CD4-positive, alpha-beta T cell treated with Interleukin-10 for 1 hour (primary cell): ENCODE data around the gene GPR75.
"Not testable (repeated sequence)": the region's sequence is repeated elsewhere in the genome, so short reads cannot be mapped to it uniquely, and the experiment has no call there.

Experiments
- DNase-seq: peaks from one replicate; pipeline ENCODE4 v3.0.0-alpha.2; 2020

The GPR75 gene

GRCh38 chr2:53851052-53851757 is 8.6 kb downstream of the GPR75 start:
- not testable (repeated sequence) for DNase-seq

DNA sequence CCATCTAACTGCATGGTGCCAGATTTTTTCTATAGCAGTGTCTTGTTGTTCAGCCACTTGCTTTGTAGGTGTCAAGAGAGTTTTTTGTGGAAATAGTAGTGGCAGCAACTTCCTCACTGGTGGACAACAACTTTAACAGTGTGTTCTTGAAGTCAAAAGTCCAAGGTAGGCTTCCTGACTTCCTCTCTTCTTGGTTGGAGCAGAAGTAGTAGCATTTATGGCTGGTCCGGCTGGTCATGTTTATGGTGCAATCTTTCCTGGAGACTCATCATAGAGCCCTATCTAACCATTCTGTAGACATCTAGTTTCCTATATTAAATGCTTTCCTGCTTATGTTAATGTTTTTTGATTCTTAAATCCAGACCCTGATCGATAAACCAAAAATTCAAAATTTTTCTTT is 11.7 kb downstream of the GPR75 start:
- no peak for DNase-seq

DNA sequence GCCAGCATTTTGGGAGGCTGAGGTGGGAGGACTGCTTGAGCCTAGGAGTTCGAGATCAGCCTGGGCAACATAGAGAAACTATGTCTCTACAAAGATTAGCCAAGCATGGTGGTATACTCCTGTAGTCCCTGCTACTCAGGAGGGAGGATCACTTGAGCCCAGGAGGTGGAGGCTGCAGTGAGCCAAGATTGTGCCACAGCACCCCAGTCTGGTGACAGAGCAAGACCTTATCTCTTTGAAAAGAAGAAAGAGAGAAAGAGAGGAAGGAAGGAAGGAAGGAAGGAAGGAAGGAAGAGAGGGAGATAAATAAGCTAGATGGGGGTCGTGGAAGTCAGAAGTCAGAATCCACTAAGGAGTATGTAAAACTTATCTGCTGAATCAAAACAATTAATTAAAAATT is 16.2 kb downstream of the GPR75 start:
- no peak for DNase-seq

DNA sequence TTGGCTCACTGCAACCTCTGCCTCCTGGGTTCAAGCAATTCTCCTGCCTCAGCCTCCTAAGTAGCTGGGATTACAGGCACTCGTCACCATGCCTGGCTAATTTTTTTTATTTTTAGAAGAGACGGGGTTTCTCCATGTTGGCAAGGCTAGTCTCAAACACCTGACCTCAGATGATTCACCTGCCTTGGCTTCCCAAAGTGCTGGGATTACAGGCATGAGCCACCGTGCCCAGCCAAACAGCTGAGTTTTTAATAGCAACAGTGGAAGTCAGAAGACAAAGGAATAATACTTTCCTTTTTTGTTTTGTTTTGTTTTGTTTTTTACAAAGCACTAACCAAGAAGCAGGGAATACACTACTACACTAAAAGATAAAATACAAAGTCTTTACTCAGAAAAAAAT is 16.9 kb downstream of the GPR75 start:
- DNase-seq: no peak

DNA sequence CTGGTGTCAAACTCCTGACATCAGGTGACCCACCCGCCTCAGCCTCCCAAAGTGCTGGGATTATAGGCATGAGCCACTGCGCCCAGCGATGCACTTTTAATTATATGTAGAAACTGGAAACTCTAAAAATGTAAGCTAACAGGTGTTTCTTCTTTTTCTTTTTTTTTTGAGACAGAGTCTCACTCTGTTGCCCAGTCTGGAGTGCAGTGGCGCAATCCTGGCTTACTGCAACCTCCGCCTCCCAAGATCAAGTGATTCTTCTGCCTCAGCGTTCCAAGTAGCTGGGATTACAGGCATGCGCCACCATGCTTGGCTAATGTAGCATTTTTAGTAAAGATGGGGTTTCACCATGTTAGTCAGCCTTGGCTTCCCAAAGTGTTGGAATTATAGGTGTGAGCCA is 18.1 kb downstream of the GPR75 start:
- not testable (repeated sequence) for DNase-seq

GRCh38 chr2:53840580-53840979 is 19.2 kb downstream of the GPR75 start:
- DNase-seq: no peak

DNA sequence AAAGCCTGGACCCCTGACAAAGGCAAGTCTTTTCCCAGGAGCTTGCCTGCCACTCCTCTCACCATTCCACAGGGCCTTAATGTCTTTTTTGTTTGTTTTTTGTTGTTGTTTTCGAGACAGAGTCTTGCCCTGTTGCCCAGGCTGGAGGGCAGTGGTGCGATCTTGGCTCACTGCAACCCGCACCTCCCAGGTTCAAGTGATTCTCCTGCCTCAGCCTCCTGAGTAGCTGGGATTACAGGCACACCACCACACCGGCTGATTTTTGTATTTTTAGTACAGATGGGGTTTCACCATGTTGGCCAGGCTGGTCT is 29.8 kb downstream of the GPR75 start:
- DNase-seq: not testable (repeated sequence)

DNA sequence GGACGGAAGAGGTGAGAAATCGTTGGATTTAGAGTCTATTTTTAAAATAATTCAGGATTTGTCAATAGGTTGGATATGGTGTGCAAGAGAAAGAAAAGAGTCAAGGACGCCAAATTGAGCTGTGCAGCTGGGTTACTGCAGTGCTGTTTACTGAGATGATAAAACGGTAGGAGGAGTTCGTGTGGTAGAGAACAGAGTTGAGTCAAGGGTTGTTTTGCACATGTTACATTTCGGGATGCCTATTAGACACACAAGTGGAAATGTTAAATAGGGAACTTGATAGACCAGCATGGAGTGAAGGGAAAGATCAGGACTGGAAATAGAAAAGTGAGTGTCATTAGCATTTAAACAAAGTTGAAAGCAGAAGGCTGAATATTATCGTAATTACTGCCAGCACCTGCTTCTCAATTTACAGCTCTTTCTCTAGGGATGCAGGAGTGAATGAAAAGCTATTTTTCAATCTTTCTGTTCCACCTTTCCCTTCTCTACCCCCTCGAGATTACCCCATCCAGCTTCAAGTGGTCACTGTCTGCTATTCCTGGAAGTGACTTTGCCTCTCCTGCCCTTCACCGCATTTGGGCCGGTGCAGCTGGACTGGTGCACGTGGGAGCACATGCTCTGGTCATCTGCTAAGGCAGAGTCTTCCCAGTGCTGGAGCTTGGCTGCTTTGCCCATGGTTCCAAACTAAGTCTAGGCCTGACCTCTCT is 30.3 kb downstream of the GPR75 start:
- DNase-seq: no peak

DNA sequence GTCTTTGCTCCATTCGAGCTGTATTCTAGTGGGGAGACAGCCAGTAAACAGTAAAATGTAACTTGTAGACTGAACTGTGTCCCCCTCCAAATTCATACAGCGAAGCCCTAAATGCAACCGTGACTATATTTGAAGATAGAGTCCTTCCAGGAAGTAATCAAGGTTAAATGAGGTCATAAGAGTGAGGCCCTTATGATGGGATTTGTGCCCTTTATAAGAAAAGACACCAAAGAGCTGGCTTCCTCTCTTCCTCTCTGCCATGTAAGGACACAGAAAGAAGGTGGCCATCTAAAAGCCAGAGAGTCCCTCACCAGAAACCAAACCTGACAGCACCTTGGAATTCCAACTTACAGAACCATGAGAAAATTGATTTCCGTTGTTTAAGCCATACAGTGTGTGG is 31.4 kb downstream of the GPR75 start:
- no peak for DNase-seq

DNA sequence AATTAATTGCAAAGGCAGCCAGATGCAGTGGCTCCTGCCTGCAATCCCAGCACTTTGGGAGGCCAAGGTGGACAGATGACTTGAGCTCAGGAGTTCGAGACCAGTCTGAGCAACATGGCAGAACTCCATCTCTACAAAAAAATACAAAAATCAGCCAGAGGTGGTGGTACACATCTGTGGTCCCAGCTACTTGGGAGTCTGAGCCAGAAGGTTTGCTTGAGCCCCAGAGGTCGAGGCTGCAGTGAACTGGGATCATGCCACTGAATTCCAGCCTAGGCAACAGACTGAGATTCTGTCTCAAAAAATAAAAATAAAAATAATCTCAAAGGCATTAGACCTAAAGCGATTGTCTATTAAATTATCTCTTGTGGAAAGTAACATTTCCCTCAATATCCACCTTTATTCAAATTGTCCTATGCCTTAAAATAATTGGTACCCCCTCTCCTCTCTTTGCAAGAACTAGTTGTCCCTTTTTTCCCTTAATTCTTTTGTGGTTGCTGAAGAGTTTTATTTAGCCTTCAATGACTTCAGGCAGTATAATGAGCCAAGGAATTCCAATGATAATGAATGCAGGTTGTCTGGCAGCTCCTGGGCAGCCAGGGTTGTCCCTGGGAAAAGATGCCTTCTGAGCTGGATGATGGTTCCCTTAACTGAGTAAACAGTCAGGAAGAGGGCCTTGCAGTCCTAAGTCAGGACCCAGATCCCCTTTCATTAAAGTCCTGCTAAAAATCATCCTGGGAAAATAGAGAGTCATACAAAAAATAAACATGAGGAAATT is 32.2 kb downstream of the GPR75 start:
- DNase-seq: no peak

DNA sequence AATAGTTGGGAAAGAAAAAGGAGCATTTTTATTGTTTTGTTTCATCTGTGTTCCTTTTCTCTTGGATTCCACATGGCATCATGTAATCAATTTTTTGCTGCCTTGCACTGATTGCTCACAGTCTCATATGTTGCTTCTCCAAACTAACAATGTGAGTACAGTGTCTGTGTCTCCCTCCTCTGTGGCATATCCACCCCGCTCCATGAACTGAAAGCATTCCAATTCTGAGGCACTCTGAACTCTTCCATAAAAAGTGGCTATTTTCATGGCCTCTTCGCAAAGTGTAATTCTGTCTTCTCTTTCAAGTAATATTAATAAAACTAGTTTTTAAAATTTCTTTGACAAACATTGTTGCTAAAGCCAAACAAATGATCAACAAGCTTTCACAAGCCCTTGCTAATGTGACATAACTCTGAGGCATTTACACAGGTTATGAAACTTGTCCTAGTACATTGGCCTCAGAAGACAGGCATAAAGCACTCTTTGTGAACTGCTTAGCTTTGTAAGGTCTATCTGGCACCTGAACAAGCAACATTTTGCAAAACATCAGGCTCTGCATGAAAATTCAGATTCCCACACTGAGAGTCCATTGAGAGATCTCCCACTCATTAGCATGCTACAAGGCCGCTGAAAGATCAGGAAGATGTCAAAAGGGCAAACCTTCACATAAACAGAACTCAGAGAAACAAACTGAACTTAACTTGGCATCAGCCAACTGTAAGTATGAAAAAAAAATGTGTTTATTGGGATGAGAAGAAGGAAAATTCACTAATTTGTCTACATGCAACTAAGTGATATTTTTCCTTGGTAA is 33.0 kb downstream of the GPR75 start:
- no peak for DNase-seq

- no peak for DNase-seq
Measured at GRCh38 chr2:53826030-53826410, 33.7 kb downstream of the GPR75 start.

DNA sequence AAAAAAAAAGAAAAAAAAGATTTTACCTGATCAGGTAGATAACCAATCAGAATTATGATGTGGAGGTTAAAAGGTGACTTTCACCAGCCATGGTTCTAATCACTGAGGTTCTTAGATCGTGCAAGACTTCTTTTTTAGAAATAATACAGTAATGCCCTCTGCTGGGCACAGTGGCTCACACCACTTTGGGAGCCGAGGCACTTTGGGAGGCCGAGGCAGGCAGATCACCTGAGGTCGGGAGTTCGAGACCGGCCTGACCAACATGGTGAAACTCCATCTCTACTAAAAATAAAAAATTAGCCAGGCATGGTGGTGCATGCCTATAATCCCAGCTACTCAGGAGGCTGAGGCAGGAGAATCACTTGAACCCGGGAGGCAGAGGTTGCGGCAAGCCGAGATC is 36.1 kb downstream of the GPR75 start:
- DNase-seq: peak; percentile 3

DNA sequence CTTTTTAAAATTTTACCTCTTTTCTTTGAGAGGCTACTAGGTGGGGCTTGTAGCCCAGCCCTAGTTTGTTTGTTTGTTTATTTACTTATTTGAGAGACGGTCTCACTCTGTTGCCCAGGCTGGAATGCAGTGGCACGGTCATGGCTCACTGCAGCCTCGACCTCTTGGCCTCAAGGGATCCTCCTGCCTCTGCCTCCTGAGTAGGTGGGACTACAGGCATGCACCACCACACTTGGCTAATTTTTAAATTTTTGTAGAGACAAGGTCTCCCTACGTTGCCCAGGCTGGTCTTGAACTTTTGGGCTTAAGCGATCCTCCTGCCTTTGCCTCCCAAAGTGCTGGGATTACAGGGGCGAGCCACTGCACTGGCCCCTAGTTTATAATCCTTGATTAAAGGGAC is 38.0 kb downstream of the GPR75 start:
- no peak for DNase-seq

- DNase-seq: no peak
Measured at GRCh38 chr2:53820711-53821110, 39.1 kb downstream of the GPR75 start.

- DNase-seq: no peak
Measured at GRCh38 chr2:53820048-53820447, 39.7 kb downstream of the GPR75 start.

DNA sequence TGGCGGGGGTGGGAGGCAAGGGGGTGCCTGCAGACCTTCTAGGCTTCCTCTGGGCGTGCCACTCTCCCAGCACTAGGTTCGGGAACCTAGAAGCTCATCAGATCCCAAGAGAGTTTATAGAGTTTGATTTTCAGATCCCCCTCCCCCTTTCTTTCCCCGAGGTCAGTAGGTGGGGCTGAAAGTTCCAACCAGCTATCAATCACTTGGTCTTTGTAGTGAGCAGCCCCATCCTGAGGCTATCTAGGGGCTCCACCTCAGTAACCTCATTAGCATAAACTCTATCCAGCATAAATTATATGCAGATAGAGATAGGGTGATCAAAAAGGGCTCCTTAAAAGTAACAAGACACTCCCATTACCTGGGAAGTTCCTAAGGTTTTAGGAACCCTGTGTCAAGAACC is 40.1 kb downstream of the GPR75 start:
- DNase-seq: no peak

GRCh38 chr2:53818854-53819435 is 40.8 kb downstream of the GPR75 start:
- no peak for DNase-seq

GRCh38 chr2:53813151-53813550 is 46.6 kb downstream of the GPR75 start:
- DNase-seq: no peak

- DNase-seq: no peak
Measured at GRCh38 chr2:53811601-53812000, 48.2 kb downstream of the GPR75 start.
